T-helper 17 cell (primary cell): ENCODE data around the gene NOS3. TPM values are rescaled to one million over a fixed set of nuclear protein-coding genes. Genes with fewer than 3 reads are reported as not detected.

Experiments used
- ATAC-seq: fragments of 150-1000 bp; cut with Tn5 transposase; 2 replicates; pipeline ENCODE4 v1.10.0; 2021; ENCODE audit warnings: mild to moderate bottlenecking, moderate library complexity
- DNase-seq, 3 donors: peaks; one replicate each; pipeline versions ENCODE4 v3.0.0 to v3.0.0-alpha.2; 2020 to 2021
- H3K9me3 ChIP-seq: one replicate; pipeline ENCODE4 v1.7.0; 2013; ENCODE audit warnings: low read length, mild to moderate bottlenecking; ENCODE audit not compliant: control insufficient read depth, poor library complexity, severe bottlenecking
- H3K27ac Mint-ChIP-seq: one replicate; pipeline ENCODE4 v1.8.0; 2022; ENCODE audit warnings: mild to moderate bottlenecking, moderate library complexity, mixed read lengths
- H3K27me3 Mint-ChIP-seq: one replicate; pipeline ENCODE4 v1.8.0; 2022; ENCODE audit warnings: mixed read lengths
- H3K36me3 Mint-ChIP-seq: one replicate; pipeline ENCODE4 v1.8.0; 2022; ENCODE audit warnings: low read depth, mixed read lengths
- H3K4me1 Mint-ChIP-seq: one replicate; pipeline ENCODE4 v1.8.0; 2022; ENCODE audit warnings: mild to moderate bottlenecking, mixed read lengths
- H3K4me3 Mint-ChIP-seq: one replicate; pipeline ENCODE4 v1.8.0; 2022; ENCODE audit warnings: mild to moderate bottlenecking, moderate library complexity, mixed read lengths
- total RNA-seq, 4 donors: library from RNA in 2 of 4; stranded (reverse) in 2 of 4; gene quantifications; one replicate each; pipeline ENCODE4 v1.2.3 and lab custom pipeline; 2022 to 2026

NOS3 gene
- total RNA-seq, 2 donors from 2014 or later = 9.4 to 9.6 TPM

GRCh38 chr7:150963707-150964559 is 26.9 kb upstream of the NOS3 start:
- Mint-ChIP-seq H3K27ac (no peak overlapping the region), H3K4me3 (no peak overlapping the region), H3K4me1 (peaks cover 31% of the 10 kb centered on the region), H3K36me3 (peaks cover 5% of the 10 kb centered on the region), H3K27me3 (peaks cover 12% of the 10 kb centered on the region)
- no peaks in the 10 kb centered on the region for H3K9me3 ChIP-seq
- no peak for DNase-seq
- no peak for ATAC-seq

- Mint-ChIP-seq H3K36me3 (peaks cover 5% of the 10 kb centered on the region), H3K4me3 (peak overlapping the region; percentile 25), H3K27ac (no peak overlapping the region), H3K27me3 (peaks cover 5% of the 10 kb centered on the region), H3K4me1 (peaks cover 31% of the 10 kb centered on the region)
- no peaks in the 10 kb centered on the region for H3K9me3 ChIP-seq
- DNase-seq = no peak
- ATAC-seq = no peak
Observed at GRCh38 chr7:150964593-150965111, 26.2 kb upstream of the NOS3 start.

- no peak overlapping the region for H3K27ac Mint-ChIP-seq
- no peaks in the 10 kb centered on the region for H3K27me3 Mint-ChIP-seq
- peaks cover 30% of the 10 kb centered on the region for H3K4me1 Mint-ChIP-seq
- no peak for ATAC-seq
- H3K36me3 Mint-ChIP-seq = peaks cover 2% of the 10 kb centered on the region
- H3K9me3 ChIP-seq = no peaks in the 10 kb centered on the region
- peak overlapping the region; percentile 25 for H3K4me3 Mint-ChIP-seq
- no peak for DNase-seq
Observed at GRCh38 chr7:150965273-150965830, 25.5 kb upstream of the NOS3 start.

- DNase-seq = no peak
- H3K27ac Mint-ChIP-seq = no peak overlapping the region
- no peaks in the 10 kb centered on the region for H3K9me3 ChIP-seq
- H3K4me3 Mint-ChIP-seq = no peak overlapping the region
- peaks cover 4% of the 10 kb centered on the region for H3K36me3 Mint-ChIP-seq
- no peaks in the 10 kb centered on the region for H3K27me3 Mint-ChIP-seq
- no peak for ATAC-seq
- peaks cover 32% of the 10 kb centered on the region for H3K4me1 Mint-ChIP-seq
Observed at GRCh38 chr7:150966002-150966401, 24.8 kb upstream of the NOS3 start.

GRCh38 chr7:150967349-150967748 is 23.5 kb upstream of the NOS3 start:
- no peak overlapping the region for H3K4me3 Mint-ChIP-seq
- DNase-seq (no peak), ATAC-seq (no peak)
- H3K27ac Mint-ChIP-seq = no peak overlapping the region
- no peaks in the 10 kb centered on the region for H3K27me3 Mint-ChIP-seq
- no peaks in the 10 kb centered on the region for H3K9me3 ChIP-seq
- peaks cover 36% of the 10 kb centered on the region for H3K4me1 Mint-ChIP-seq
- peaks cover 4% of the 10 kb centered on the region for H3K36me3 Mint-ChIP-seq

GRCh38 chr7:150968056-150968733 is 22.6 kb upstream of the NOS3 start:
- H3K9me3 ChIP-seq = no peaks in the 10 kb centered on the region
- Mint-ChIP-seq H3K4me1 (peaks cover 34% of the 10 kb centered on the region), H3K27me3 (no peaks in the 10 kb centered on the region), H3K4me3 (no peak overlapping the region), H3K27ac (peak overlapping the region; percentile 9), H3K36me3 (peaks cover 2% of the 10 kb centered on the region)
- DNase-seq (no peak), ATAC-seq (no peak)

GRCh38 chr7:150968734-150969372 is 22.0 kb upstream of the NOS3 start:
- ATAC-seq = no peak
- Mint-ChIP-seq H3K27me3 (no peaks in the 10 kb centered on the region), H3K36me3 (peaks cover 2% of the 10 kb centered on the region), H3K4me3 (no peak overlapping the region), H3K27ac (peak overlapping the region; percentile 9), H3K4me1 (peaks cover 34% of the 10 kb centered on the region)
- no peaks in the 10 kb centered on the region for H3K9me3 ChIP-seq
- DNase-seq = no peak

- H3K9me3 ChIP-seq = no peaks in the 10 kb centered on the region
- Mint-ChIP-seq H3K27me3 (no peaks in the 10 kb centered on the region), H3K27ac (no peak overlapping the region), H3K4me1 (peaks cover 37% of the 10 kb centered on the region), H3K36me3 (peaks cover 2% of the 10 kb centered on the region), H3K4me3 (no peak overlapping the region)
- DNase-seq (no peak), ATAC-seq (no peak)
Observed at GRCh38 chr7:150969475-150969874, 21.3 kb upstream of the NOS3 start.

- no peak overlapping the region for H3K27ac Mint-ChIP-seq
- DNase-seq (no peak), ATAC-seq (no peak)
- H3K9me3 ChIP-seq = no peaks in the 10 kb centered on the region
- no peak overlapping the region for H3K4me3 Mint-ChIP-seq
- H3K36me3 Mint-ChIP-seq = peaks cover 2% of the 10 kb centered on the region
- peaks cover 37% of the 10 kb centered on the region for H3K4me1 Mint-ChIP-seq
- H3K27me3 Mint-ChIP-seq = no peaks in the 10 kb centered on the region
Observed at GRCh38 chr7:150970424-150970823, 20.4 kb upstream of the NOS3 start.

GRCh38 chr7:150971242-150972022 is 19.4 kb upstream of the NOS3 start:
- no peak overlapping the region for H3K27ac Mint-ChIP-seq
- ATAC-seq (no peak), DNase-seq (no peak)
- H3K9me3 ChIP-seq = no peaks in the 10 kb centered on the region
- H3K4me1 Mint-ChIP-seq = peaks cover 39% of the 10 kb centered on the region
- no peak overlapping the region for H3K4me3 Mint-ChIP-seq
- H3K36me3 Mint-ChIP-seq = peaks cover 2% of the 10 kb centered on the region
- H3K27me3 Mint-ChIP-seq = no peaks in the 10 kb centered on the region

GRCh38 chr7:150972023-150972468 is 18.8 kb upstream of the NOS3 start:
- Mint-ChIP-seq H3K27me3 (peaks cover 4% of the 10 kb centered on the region), H3K36me3 (peaks cover 2% of the 10 kb centered on the region), H3K4me1 (peaks cover 42% of the 10 kb centered on the region), H3K27ac (peak overlapping the region; percentile 29), H3K4me3 (no peak overlapping the region)
- H3K9me3 ChIP-seq = no peaks in the 10 kb centered on the region
- DNase-seq (no peak), ATAC-seq (no peak)

- peaks cover 42% of the 10 kb centered on the region for H3K4me1 Mint-ChIP-seq
- H3K36me3 Mint-ChIP-seq = peaks cover 2% of the 10 kb centered on the region
- ATAC-seq (no peak), DNase-seq (no peak)
- no peaks in the 10 kb centered on the region for H3K9me3 ChIP-seq
- H3K27me3 Mint-ChIP-seq = peaks cover 9% of the 10 kb centered on the region
- peak overlapping the region; percentile 29 for H3K27ac Mint-ChIP-seq
- no peak overlapping the region for H3K4me3 Mint-ChIP-seq
Observed at GRCh38 chr7:150972741-150973140, 18.1 kb upstream of the NOS3 start.
